SK-N-SH (cell line): ENCODE data around the gene BAHCC1.

ENCODE experiments used
- CTCF ChIP-seq: fragments of 200-600 bp; sonication (generic); IDR thresholded peaks from 2 replicates; pipeline ENCODE4 v1.6.1; 2017; ENCODE audit warnings: antibody characterized with exemption, mild to moderate bottlenecking, moderate library complexity
- EP300 ChIP-seq, 2 experiments: IDR thresholded peaks; 2 replicates each; pipeline versions ENCODE4 v1.4.0 to v1.6.1; 2012; ENCODE audit warnings: borderline replicate concordance in 1 of 2, low read depth in 1 of 2, low read length in 1 of 2
- EZH2phosphoT487 ChIP-seq: fragments of 200-600 bp; sonication (generic); IDR thresholded peaks from 2 replicates; pipeline ENCODE4 v1.6.1; 2017; ENCODE audit warnings: low read depth, mixed run types, mild to moderate bottlenecking, antibody characterized with exemption, moderate library complexity, borderline replicate concordance
- FOXJ3 ChIP-seq: sonication (generic); formaldehyde crosslinking; IDR thresholded peaks from 2 replicates; pipeline ENCODE4 v1.5.1; 2020; ENCODE audit warnings: mild to moderate bottlenecking, missing genetic modification reagents
- JUND ChIP-seq: IDR thresholded peaks from 2 replicates; pipeline ENCODE4 v1.4.0; 2012
- MAX ChIP-seq: IDR thresholded peaks from 2 replicates; pipeline ENCODE4 v1.4.0; 2012; ENCODE audit warnings: low read depth
- MXI1 ChIP-seq: IDR thresholded peaks from 2 replicates; pipeline ENCODE4 v1.6.1; 2012; ENCODE audit warnings: mild to moderate bottlenecking, low read depth, low read length, improper control_type of control experiment
- REST ChIP-seq: IDR thresholded peaks from 2 replicates; pipeline ENCODE4 v1.6.1; 2012; ENCODE audit warnings: mild to moderate bottlenecking, low read depth, low read length, moderate library complexity
- SMC3 ChIP-seq: IDR thresholded peaks from 2 replicates; pipeline ENCODE4 v1.6.1; 2012; ENCODE audit warnings: low read depth, low read length, improper control_type of control experiment
- USF1 ChIP-seq: IDR thresholded peaks from 2 replicates; pipeline ENCODE4 v1.4.0; 2012; ENCODE audit warnings: low read depth, borderline replicate concordance
- USF2 ChIP-seq: fragments of 150-350 bp; IDR thresholded peaks from 2 replicates; pipeline ENCODE4 v1.6.1; 2017; ENCODE audit warnings: antibody characterized with exemption, low read length, low read depth, borderline replicate concordance
- ZBTB33 ChIP-seq: IDR thresholded peaks from 2 replicates; pipeline ENCODE4 v1.4.0; 2012; ENCODE audit warnings: low read depth, borderline replicate concordance

GRCh38 chr17:81513372-81513752 is 118.1 kb downstream of the BAHCC1 start:
- TF ChIP-seq FOXJ3 (CRISPR knock-in tag) (no peak), EP300 (IDR thresholded peaks at IDR 0.05; ENCODE audit: borderline replicate concordance in 1 of 2, low read depth in 1 of 2, low read length in 1 of 2) (no peak), MAX (no peak), USF2 (no peak), JUND (no peak), ZBTB33 (no peak), CTCF (no peak), MXI1 (no peak), USF1 (no peak), REST (no peak), SMC3 (no peak), EZH2phosphoT487 (no peak)
